HT1080 (cell line): Measurements from ENCODE around the gene KCTD13. TPM values are rescaled to one million over a fixed set of nuclear protein-coding genes. Genes with fewer than 3 reads are reported as not detected.

Source experiments
- total RNA-seq: library from RNA; depleted of rRNA; stranded (reverse); fragments of >200 nt; shearing (Covaris generic); gene quantifications from 2 replicates; pipeline ENCODE4 v1.2.3, GENCODE V29; 2014; rRNA removed

KCTD13 gene
- total RNA-seq, 1 experiment from 2014 or later, result 4.3 TPM

Other genes starting within 250 kb of the KCTD13 start
- 1.8 and 2.3 TPM in 2 replicates for gene QPRT, start 247.0 kb downstream of the KCTD13 start, total RNA-seq
- 0.13 and 1.5 TPM in 2 replicates for gene C16orf54, start 180.2 kb downstream of the KCTD13 start, total RNA-seq
- not detected in 2 replicates for gene ZG16, start 148.0 kb downstream of the KCTD13 start, total RNA-seq
- gene KIF22, start 135.5 kb downstream of the KCTD13 start, total RNA-seq, result 120 and 122 TPM in 2 replicates
- gene MAZ, start 119.7 kb downstream of the KCTD13 start, total RNA-seq, result 289 and 412 TPM in 2 replicates
- 0.60 and 4.5 TPM in 2 replicates for gene PRRT2, start 114.0 kb downstream of the KCTD13 start, total RNA-seq
- 51.3 and 56.5 TPM in 2 replicates for gene PAGR1, start 110.1 kb downstream of the KCTD13 start, total RNA-seq
- 96.4 and 101 TPM in 2 replicates for gene MVP, start 105.8 kb downstream of the KCTD13 start, total RNA-seq
- gene CDIPT, start 63.0 kb downstream of the KCTD13 start, total RNA-seq, result 77.2 and 80.9 TPM in 2 replicates
- gene SEZ6L2, start 26.7 kb downstream of the KCTD13 start, total RNA-seq, result 1.5 and 2.6 TPM in 2 replicates
- 3.8 and 9.3 TPM in 2 replicates for gene ASPHD1, start 25.7 kb downstream of the KCTD13 start, total RNA-seq
- gene TMEM219, start 35.9 kb upstream of the KCTD13 start, total RNA-seq, result 38.0 and 39.0 TPM in 2 replicates
- gene TAOK2, start 47.6 kb upstream of the KCTD13 start, total RNA-seq, result 38.4 and 40.0 TPM in 2 replicates
- 24.3 and 33.8 TPM in 2 replicates for gene HIRIP3, start 69.4 kb upstream of the KCTD13 start, total RNA-seq
- 80.1 and 94.7 TPM in 2 replicates for gene INO80E, start 70.0 kb upstream of the KCTD13 start, total RNA-seq
- 0.10 and 0.63 TPM in 2 replicates for gene DOC2A, start 84.8 kb upstream of the KCTD13 start, total RNA-seq
- gene C16orf92, start 97.0 kb upstream of the KCTD13 start, total RNA-seq, result not detected in 2 replicates
- 0.11 and 0.13 TPM in 2 replicates for gene TLCD3B, start 105.0 kb upstream of the KCTD13 start, total RNA-seq
- gene ALDOA, start 139.5 kb upstream of the KCTD13 start, total RNA-seq, result 1,753 and 2,052 TPM in 2 replicates
- gene PPP4C, start 149.8 kb upstream of the KCTD13 start, total RNA-seq, result 217 and 241 TPM in 2 replicates
- 0.59 and 0.90 TPM in 2 replicates for gene TBX6, start 165.7 kb upstream of the KCTD13 start, total RNA-seq
- gene YPEL3, start 170.0 kb upstream of the KCTD13 start, total RNA-seq, result 0.48 and 2.7 TPM in 2 replicates
- gene GDPD3, start 187.3 kb upstream of the KCTD13 start, total RNA-seq, result 0.06 and 2.1 TPM in 2 replicates
- 18.4 and 22.9 TPM in 2 replicates for gene MAPK3, start 197.0 kb upstream of the KCTD13 start, total RNA-seq